Esophagus muscularis mucosa (tissue), 3 donors: ENCODE measurements around the gene GPRC5D.

Experiments used
- CTCF ChIP-seq, 3 experiments: fragments of 200-600 bp in 2 of 3; fragments of 450-650 bp in 1 of 3; sonication (generic) in 2 of 3; IDR thresholded peaks; one replicate each; pipeline ENCODE4 v1.5.1; 2017 to 2019; ENCODE audit warnings: antibody characterized with exemption in 3 of 3, mild to moderate bottlenecking in 2 of 3, moderate library complexity in 1 of 3
- EP300 ChIP-seq: sonication (generic); formaldehyde crosslinking; IDR thresholded peaks from one replicate; pipeline ENCODE4 v1.6.1; 2017; ENCODE audit warnings: antibody characterized with exemption

- TF ChIP-seq CTCF (IDR thresholded peaks at IDR 0.05) (no peak), EP300 (no peak)
Observed at GRCh38 chr12:12903642-12904609, 48.0 kb downstream of the GPRC5D start.
